ENCODE measurements around the gene ARID5B.

- TF ChIP-seq, protein P1, sequence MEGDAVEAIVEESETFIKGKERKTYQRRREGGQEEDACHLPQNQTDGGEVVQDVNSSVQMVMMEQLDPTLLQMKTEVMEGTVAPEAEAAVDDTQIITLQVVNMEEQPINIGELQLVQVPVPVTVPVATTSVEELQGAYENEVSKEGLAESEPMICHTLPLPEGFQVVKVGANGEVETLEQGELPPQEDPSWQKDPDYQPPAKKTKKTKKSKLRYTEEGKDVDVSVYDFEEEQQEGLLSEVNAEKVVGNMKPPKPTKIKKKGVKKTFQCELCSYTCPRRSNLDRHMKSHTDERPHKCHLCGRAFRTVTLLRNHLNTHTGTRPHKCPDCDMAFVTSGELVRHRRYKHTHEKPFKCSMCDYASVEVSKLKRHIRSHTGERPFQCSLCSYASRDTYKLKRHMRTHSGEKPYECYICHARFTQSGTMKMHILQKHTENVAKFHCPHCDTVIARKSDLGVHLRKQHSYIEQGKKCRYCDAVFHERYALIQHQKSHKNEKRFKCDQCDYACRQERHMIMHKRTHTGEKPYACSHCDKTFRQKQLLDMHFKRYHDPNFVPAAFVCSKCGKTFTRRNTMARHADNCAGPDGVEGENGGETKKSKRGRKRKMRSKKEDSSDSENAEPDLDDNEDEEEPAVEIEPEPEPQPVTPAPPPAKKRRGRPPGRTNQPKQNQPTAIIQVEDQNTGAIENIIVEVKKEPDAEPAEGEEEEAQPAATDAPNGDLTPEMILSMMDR (conservative IDR thresholded peaks at IDR 0.05; ENCODE audit: low read depth, low read length) = no peak
- TF ChIP-seq RFX5 (IDR thresholded peaks at IDR 0.05; ENCODE audit: low read depth, low read length) (no peak), MAZ (IDR thresholded peaks at IDR 0.05; ENCODE audit: borderline replicate concordance, low read depth, low read length) (no peak), POLR2A (IDR thresholded peaks at IDR 0.05; ENCODE audit: low read depth, low read length) (no peak), RAD21 (IDR thresholded peaks at IDR 0.05; ENCODE audit: low read length) (no peak), MXI1 (IDR thresholded peaks at IDR 0.05; ENCODE audit: borderline replicate concordance, low read depth, low read length) (no peak)
Observed at GRCh38 chr10:61962971-61963370, 61.5 kb downstream of the ARID5B start.
